Measurements from ENCODE around the gene XRCC2.

Gene XRCC2

DNA sequence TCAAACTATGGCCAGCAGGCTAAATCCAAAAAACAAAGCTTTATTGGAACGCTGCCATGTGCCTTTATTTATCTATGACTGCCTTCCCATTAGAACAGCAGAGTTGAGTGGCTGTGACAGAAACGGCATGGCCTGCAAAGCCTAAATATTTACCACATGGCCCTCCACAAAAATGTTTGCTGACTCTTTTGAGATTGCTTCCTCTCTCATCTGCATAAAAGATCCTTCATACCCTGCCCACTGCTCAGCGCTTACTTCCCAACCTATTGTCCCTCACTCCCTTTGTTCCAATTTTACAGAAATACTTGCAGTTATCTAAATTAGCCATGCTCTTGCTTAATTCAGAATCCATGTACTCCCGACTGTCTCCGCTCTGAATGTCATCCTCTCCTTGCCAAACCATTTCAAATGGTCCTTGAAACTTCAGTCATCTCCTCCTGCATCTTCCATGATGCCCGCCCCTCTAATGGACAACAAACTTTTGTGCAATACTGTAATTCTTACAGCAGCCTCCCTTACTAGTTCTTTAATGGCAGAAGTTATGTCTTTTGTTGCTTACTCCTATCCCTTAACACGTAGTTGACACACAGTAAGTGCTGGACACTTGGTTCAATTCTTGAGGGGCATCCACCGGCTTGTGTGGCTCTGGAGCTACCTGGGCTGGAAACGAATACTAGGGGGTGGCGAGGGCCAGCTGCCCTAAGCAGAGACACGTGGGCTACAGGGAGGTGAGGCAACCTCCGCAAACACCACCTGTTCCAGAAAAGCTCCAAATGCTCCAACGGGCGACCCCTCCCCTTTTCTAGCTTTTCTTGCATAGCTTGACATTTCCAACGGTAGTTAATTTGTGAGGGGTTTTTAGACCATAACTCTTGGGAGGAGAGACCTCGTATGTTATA is 832 bp downstream of the XRCC2 start:
- peaks cover 5% of the 10 kb centered on the region for H3K79me1 ChIP-seq (ENCODE audit: low read depth, low read length)
- no peak overlapping the region for H3K27ac ChIP-seq (replicated peaks; ENCODE audit: low read length)
- H4K91ac ChIP-seq (ENCODE audit: low read depth, low read length, poor library complexity), result no peak overlapping the region
- H2BK120ac ChIP-seq (ENCODE audit: low read depth, low read length), result no peak overlapping the region
- H4K8ac ChIP-seq (ENCODE audit: low read depth, low read length), result no peak overlapping the region
- H3K36me3 ChIP-seq (replicated peaks in 1 of 2; ENCODE audit: control insufficient read depth in 2 of 2, insufficient read depth in 2 of 2, low read length in 2 of 2), result peaks cover 3 to 29% of the 10 kb centered on the region in 2 donors
- H2AK5ac ChIP-seq (ENCODE audit: low read depth, low read length), result no peak overlapping the region
- H2BK15ac ChIP-seq (ENCODE audit: low read length), result no peak overlapping the region
- peaks cover 5 to 6% of the 10 kb centered on the region in 2 donors for H3K4me1 ChIP-seq (ENCODE audit: control insufficient read depth in 2 of 2, insufficient read depth in 1 of 2, low read depth in 1 of 2, low read length in 2 of 2)
- H3K4me3 ChIP-seq (ENCODE audit: low read length in 2 of 2), result peak overlapping the region; percentile 92 to 98
- H2AFZ ChIP-seq (ENCODE audit: low read length), result peak overlapping the region; percentile 94
- peak overlapping the region; percentile 95 for H3K9ac ChIP-seq (ENCODE audit: low read depth, low read length, poor library complexity)
- H2BK12ac ChIP-seq (ENCODE audit: low read length), result no peak overlapping the region
- no peak overlapping the region for H3K4ac ChIP-seq (ENCODE audit: low read length)
- no peak overlapping the region for H3K18ac ChIP-seq (ENCODE audit: low read length)
- H3K23ac ChIP-seq (ENCODE audit: low read depth, low read length, poor library complexity), result peak overlapping the region; percentile 68
- H3K14ac ChIP-seq (ENCODE audit: low read length), result no peak overlapping the region
- whole genome bisulfite sequencing, 2 donors (ENCODE audit: extremely low coverage in 2 of 2, insufficient read length in 2 of 2, insufficient replicate concordance in 1 of 2), result no CpG with 5 or more reads among the region's 16 CpGs
- H2BK5ac ChIP-seq (ENCODE audit: low read length), result no peak overlapping the region
- peaks cover 0 to 3% of the 10 kb centered on the region in 2 donors for H3K9me3 ChIP-seq (replicated peaks in 1 of 2; ENCODE audit: control insufficient read depth in 2 of 2, insufficient read depth in 1 of 2, low read depth in 1 of 2, low read length in 2 of 2)
- no peaks in the 10 kb centered on the region for H3K27me3 ChIP-seq (ENCODE audit: control insufficient read depth in 3 of 3, insufficient read depth in 3 of 3, low read depth in 1 of 3, low read length in 3 of 3)
- H3K4me2 ChIP-seq (ENCODE audit: insufficient read depth, low read length, poor library complexity, severe bottlenecking), result peak overlapping the region; percentile 81
- no peak for DNase-seq (ENCODE audit: low spot score)

DNA sequence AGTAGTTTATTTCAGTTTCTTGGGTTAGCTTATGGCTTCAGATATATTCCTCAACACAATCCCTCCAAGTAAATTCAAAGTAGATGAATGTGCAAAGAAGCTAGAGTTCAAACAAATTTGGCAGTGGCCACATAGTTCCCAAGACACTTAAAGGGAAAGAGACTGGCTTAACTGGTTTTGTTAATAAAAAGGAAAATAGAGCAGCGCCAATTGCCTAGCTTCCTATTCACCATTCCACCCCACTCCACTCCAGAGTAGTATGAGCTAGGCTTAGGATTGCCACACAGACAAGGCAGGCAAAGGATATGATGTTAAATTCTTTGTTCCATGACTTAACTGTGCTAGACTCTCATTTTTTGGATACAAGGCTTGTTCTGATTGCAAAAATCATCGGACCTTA is 2.0 kb downstream of the XRCC2 start:
- Histone ChIP-seq H3K4me2 (ENCODE audit: insufficient read depth, low read length, poor library complexity, severe bottlenecking) (no peak overlapping the region), H3K23ac (ENCODE audit: low read depth, low read length, poor library complexity) (no peak overlapping the region), H3K4ac (ENCODE audit: low read length) (no peak overlapping the region), H4K8ac (ENCODE audit: low read depth, low read length) (no peak overlapping the region), H2BK12ac (ENCODE audit: low read length) (no peak overlapping the region), H4K91ac (ENCODE audit: low read depth, low read length, poor library complexity) (no peak overlapping the region), H2AK5ac (ENCODE audit: low read depth, low read length) (no peak overlapping the region), H3K18ac (ENCODE audit: low read length) (no peak overlapping the region), H3K9me3 (replicated peaks in 1 of 2; ENCODE audit: control insufficient read depth in 2 of 2, insufficient read depth in 1 of 2, low read depth in 1 of 2, low read length in 2 of 2) (peaks cover 0 to 3% of the 10 kb centered on the region in 2 donors), H2BK120ac (ENCODE audit: low read depth, low read length) (no peak overlapping the region), H3K79me1 (ENCODE audit: low read depth, low read length) (peaks cover 5% of the 10 kb centered on the region), H3K27ac (replicated peaks; ENCODE audit: low read length) (no peak overlapping the region), H3K14ac (ENCODE audit: low read length) (no peak overlapping the region), H3K36me3 (replicated peaks in 1 of 2; ENCODE audit: control insufficient read depth in 2 of 2, insufficient read depth in 2 of 2, low read length in 2 of 2) (peaks cover 5 to 41% of the 10 kb centered on the region in 2 donors), H3K27me3 (ENCODE audit: control insufficient read depth in 3 of 3, insufficient read depth in 3 of 3, low read depth in 1 of 3, low read length in 3 of 3) (no peaks in the 10 kb centered on the region), H3K4me1 (ENCODE audit: control insufficient read depth in 2 of 2, insufficient read depth in 1 of 2, low read depth in 1 of 2, low read length in 2 of 2) (peaks cover 5 to 6% of the 10 kb centered on the region in 2 donors), H3K9ac (ENCODE audit: low read depth, low read length, poor library complexity) (no peak overlapping the region), H2AFZ (ENCODE audit: low read length) (no peak overlapping the region), H2BK15ac (ENCODE audit: low read length) (no peak overlapping the region), H3K4me3 (ENCODE audit: low read length in 2 of 2) (no peak overlapping the region), H2BK5ac (ENCODE audit: low read length) (no peak overlapping the region)
- DNase-seq (ENCODE audit: low spot score), result no peak
- no CpG with 5 or more reads among the region's 2 CpGs for WGBS, 2 donors (ENCODE audit: extremely low coverage in 2 of 2, insufficient read length in 2 of 2, insufficient replicate concordance in 1 of 2)

DNA sequence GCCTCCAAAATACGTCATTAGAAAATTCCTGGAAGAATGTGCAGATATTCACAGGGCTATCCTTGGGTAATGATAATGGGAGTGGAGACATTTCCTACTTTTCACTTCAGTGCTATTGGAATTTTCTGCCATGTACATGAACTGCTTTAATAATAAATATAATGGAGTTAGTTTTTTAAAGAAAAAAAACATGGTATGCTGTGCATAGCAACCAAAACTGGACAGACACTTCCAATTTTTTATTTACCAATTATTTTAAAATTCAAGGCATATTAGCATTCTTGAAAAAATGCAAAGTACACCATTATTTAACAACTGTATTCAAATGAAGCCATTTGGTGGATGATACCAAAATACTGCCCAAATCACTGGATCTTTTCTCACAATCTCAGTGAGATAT is 3.3 kb downstream of the XRCC2 start:
- Histone ChIP-seq H3K27me3 (ENCODE audit: control insufficient read depth in 3 of 3, insufficient read depth in 3 of 3, low read depth in 1 of 3, low read length in 3 of 3) (no peaks in the 10 kb centered on the region), H4K91ac (ENCODE audit: low read depth, low read length, poor library complexity) (no peak overlapping the region), H3K36me3 (replicated peaks in 1 of 2; ENCODE audit: control insufficient read depth in 2 of 2, insufficient read depth in 2 of 2, low read length in 2 of 2) (peaks cover 7 to 54% of the 10 kb centered on the region in 2 donors), H2BK120ac (ENCODE audit: low read depth, low read length) (no peak overlapping the region), H3K27ac (replicated peaks; ENCODE audit: low read length) (no peak overlapping the region), H3K14ac (ENCODE audit: low read length) (no peak overlapping the region), H3K4me3 (ENCODE audit: low read length in 2 of 2) (no peak overlapping the region), H2BK5ac (ENCODE audit: low read length) (no peak overlapping the region), H2BK12ac (ENCODE audit: low read length) (no peak overlapping the region), H3K4me1 (ENCODE audit: control insufficient read depth in 2 of 2, insufficient read depth in 1 of 2, low read depth in 1 of 2, low read length in 2 of 2) (peaks cover 5 to 6% of the 10 kb centered on the region in 2 donors), H3K79me1 (ENCODE audit: low read depth, low read length) (peaks cover 5% of the 10 kb centered on the region), H3K4me2 (ENCODE audit: insufficient read depth, low read length, poor library complexity, severe bottlenecking) (no peak overlapping the region), H4K8ac (ENCODE audit: low read depth, low read length) (no peak overlapping the region), H3K18ac (ENCODE audit: low read length) (no peak overlapping the region), H2AFZ (ENCODE audit: low read length) (no peak overlapping the region), H2BK15ac (ENCODE audit: low read length) (no peak overlapping the region), H3K9ac (ENCODE audit: low read depth, low read length, poor library complexity) (no peak overlapping the region), H3K23ac (ENCODE audit: low read depth, low read length, poor library complexity) (no peak overlapping the region), H2AK5ac (ENCODE audit: low read depth, low read length) (no peak overlapping the region), H3K4ac (ENCODE audit: low read length) (no peak overlapping the region), H3K9me3 (replicated peaks in 1 of 2; ENCODE audit: control insufficient read depth in 2 of 2, insufficient read depth in 1 of 2, low read depth in 1 of 2, low read length in 2 of 2) (peaks cover 0 to 3% of the 10 kb centered on the region in 2 donors)
- no peak for DNase-seq (ENCODE audit: low spot score)
- no CpG with 5 or more reads among the region's 1 CpG for WGBS, 2 donors (ENCODE audit: extremely low coverage in 2 of 2, insufficient read length in 2 of 2, insufficient replicate concordance in 1 of 2)

DNA sequence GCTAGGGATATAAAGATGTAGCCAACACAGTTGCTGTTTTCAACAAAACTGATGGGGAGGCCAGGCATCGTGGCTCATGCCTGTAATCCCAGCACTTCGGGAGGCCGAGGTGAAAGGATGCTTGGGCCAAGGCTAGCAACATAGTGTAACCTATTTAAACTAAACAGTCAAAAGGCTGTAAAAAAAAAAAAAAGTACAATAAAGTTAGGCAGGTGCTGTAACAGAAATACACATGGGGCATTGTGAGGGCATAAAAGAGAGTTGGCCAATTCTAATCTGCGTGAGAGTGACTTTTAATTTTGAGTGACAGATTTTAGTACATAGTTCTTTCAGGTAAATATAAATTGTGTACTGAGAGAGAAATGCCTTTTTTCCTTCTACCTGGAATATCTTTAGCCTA is 6.2 kb downstream of the XRCC2 start:
- H3K27me3 ChIP-seq (ENCODE audit: control insufficient read depth in 3 of 3, insufficient read depth in 3 of 3, low read depth in 1 of 3, low read length in 3 of 3), result no peaks in the 10 kb centered on the region
- H3K9ac ChIP-seq (ENCODE audit: low read depth, low read length, poor library complexity), result no peak overlapping the region
- H2BK5ac ChIP-seq (ENCODE audit: low read length), result no peak overlapping the region
- no peak overlapping the region for H3K27ac ChIP-seq (replicated peaks; ENCODE audit: low read length)
- H2AFZ ChIP-seq (ENCODE audit: low read length), result no peak overlapping the region
- no peak overlapping the region for H2BK12ac ChIP-seq (ENCODE audit: low read length)
- no peak overlapping the region for H2AK5ac ChIP-seq (ENCODE audit: low read depth, low read length)
- H4K8ac ChIP-seq (ENCODE audit: low read depth, low read length), result no peak overlapping the region
- H3K4me3 ChIP-seq (ENCODE audit: low read length in 2 of 2), result no peak overlapping the region
- H3K4ac ChIP-seq (ENCODE audit: low read length), result no peak overlapping the region
- peaks cover 1% of the 10 kb centered on the region for H3K79me1 ChIP-seq (ENCODE audit: low read depth, low read length)
- H3K18ac ChIP-seq (ENCODE audit: low read length), result no peak overlapping the region
- no peak overlapping the region for H2BK120ac ChIP-seq (ENCODE audit: low read depth, low read length)
- H3K14ac ChIP-seq (ENCODE audit: low read length), result no peak overlapping the region
- DNase-seq (ENCODE audit: low spot score), result no peak
- no peak overlapping the region for H2BK15ac ChIP-seq (ENCODE audit: low read length)
- no peak overlapping the region for H4K91ac ChIP-seq (ENCODE audit: low read depth, low read length, poor library complexity)
- H3K36me3 ChIP-seq (replicated peaks in 1 of 2; ENCODE audit: control insufficient read depth in 2 of 2, insufficient read depth in 2 of 2, low read length in 2 of 2), result peaks cover 11 to 74% of the 10 kb centered on the region in 2 donors
- no peak overlapping the region for H3K4me2 ChIP-seq (ENCODE audit: insufficient read depth, low read length, poor library complexity, severe bottlenecking)
- H3K23ac ChIP-seq (ENCODE audit: low read depth, low read length, poor library complexity), result no peak overlapping the region
- peaks cover under 1 to 1% of the 10 kb centered on the region in 2 donors for H3K4me1 ChIP-seq (ENCODE audit: control insufficient read depth in 2 of 2, insufficient read depth in 1 of 2, low read depth in 1 of 2, low read length in 2 of 2)
- no CpG with 5 or more reads among the region's 4 CpGs for WGBS, 2 donors (ENCODE audit: extremely low coverage in 2 of 2, insufficient read length in 2 of 2, insufficient replicate concordance in 1 of 2)
- peaks cover 0 to 7% of the 10 kb centered on the region in 2 donors for H3K9me3 ChIP-seq (replicated peaks in 1 of 2; ENCODE audit: control insufficient read depth in 2 of 2, insufficient read depth in 1 of 2, low read depth in 1 of 2, low read length in 2 of 2)
